Neuronal stem cell (in vitro differentiated cells): ENCODE results near the gene NUP58.

ENCODE experiments used
- DNase-seq: peaks from one replicate; pipeline ENCODE4 v3.0.0-alpha.2; 2013; ENCODE audit warnings: low spot score
- H2AFZ ChIP-seq: one replicate; pipeline ENCODE4 v1.6.1; 2013; ENCODE audit warnings: mild to moderate bottlenecking, low read length, inconsistent platforms
- H2AK5ac ChIP-seq: 2 replicates; pipeline ENCODE4 v1.6.1; 2013; ENCODE audit warnings: low read depth, mild to moderate bottlenecking, inconsistent platforms, low read length, moderate library complexity, mixed read lengths
- H2BK120ac ChIP-seq: 2 replicates; pipeline ENCODE4 v1.6.1; 2013; ENCODE audit warnings: low read depth, mild to moderate bottlenecking, inconsistent platforms, low read length, moderate library complexity, mixed read lengths
- H2BK12ac ChIP-seq: one replicate; pipeline ENCODE4 v1.6.1; 2013; ENCODE audit warnings: low read length, inconsistent platforms
- H2BK15ac ChIP-seq: 2 replicates; pipeline ENCODE4 v1.6.1; 2013; ENCODE audit warnings: mild to moderate bottlenecking, low read length, inconsistent platforms, mixed read lengths
- H2BK5ac ChIP-seq: one replicate; pipeline ENCODE4 v1.6.1; 2013; ENCODE audit warnings: inconsistent platforms, mild to moderate bottlenecking, low read length, moderate library complexity
- H3K14ac ChIP-seq: one replicate; pipeline ENCODE4 v1.6.1; 2013; ENCODE audit warnings: low read length, inconsistent platforms
- H3K18ac ChIP-seq: 2 replicates; pipeline ENCODE4 v1.6.1; 2013; ENCODE audit warnings: low read length, inconsistent platforms
- H3K23ac ChIP-seq: 2 replicates; pipeline ENCODE4 v1.6.1; 2013; ENCODE audit warnings: low read depth, mild to moderate bottlenecking, mixed read lengths, low read length, inconsistent platforms; ENCODE audit not compliant: poor library complexity
- H3K27ac ChIP-seq: replicated peaks from 3 replicates; pipeline ENCODE4 v1.5.1; 2013; ENCODE audit warnings: low read length, inconsistent platforms
- H3K27me3 ChIP-seq, 3 experiments: 2 replicates each; pipeline ENCODE4 v1.6.1; 2013; ENCODE audit warnings: low read length in 3 of 3, mild to moderate bottlenecking in 2 of 3, inconsistent platforms in 1 of 3, low read depth in 1 of 3, mixed read lengths in 1 of 3, moderate library complexity in 1 of 3; ENCODE audit not compliant: control insufficient read depth in 3 of 3, insufficient read depth in 3 of 3
- H3K36me3 ChIP-seq, 2 donors: replicated peaks in 1 of 2; 2 replicates each; pipeline ENCODE4 v1.6.1; 2013; ENCODE audit warnings: low read length in 2 of 2; ENCODE audit not compliant: control insufficient read depth in 2 of 2, insufficient read depth in 2 of 2
- H3K4ac ChIP-seq: 2 replicates; pipeline ENCODE4 v1.6.1; 2013; ENCODE audit warnings: inconsistent platforms, mild to moderate bottlenecking, low read length, moderate library complexity
- H3K4me1 ChIP-seq, 2 donors: 1 replicate in 1 of 2; 2 replicates in 1 of 2; pipeline ENCODE4 v1.6.1; 2013; ENCODE audit warnings: low read length in 2 of 2, low read depth in 1 of 2; ENCODE audit not compliant: control insufficient read depth in 2 of 2, insufficient read depth in 1 of 2
- H3K4me2 ChIP-seq: one replicate; pipeline ENCODE4 v1.6.1; 2013; ENCODE audit warnings: mild to moderate bottlenecking, low read length, inconsistent platforms; ENCODE audit not compliant: insufficient read depth, poor library complexity, severe bottlenecking
- H3K4me3 ChIP-seq, 2 donors: 2 replicates each; pipeline ENCODE4 v1.5.1; 2013; ENCODE audit warnings: low read length in 2 of 2, mild to moderate bottlenecking in 2 of 2, inconsistent platforms in 1 of 2, moderate library complexity in 1 of 2
- H3K79me1 ChIP-seq: one replicate; pipeline ENCODE4 v1.6.1; 2013; ENCODE audit warnings: low read depth, mild to moderate bottlenecking, inconsistent platforms, low read length, moderate library complexity
- H3K9ac ChIP-seq: one replicate; pipeline ENCODE4 v1.6.1; 2013; ENCODE audit warnings: mild to moderate bottlenecking, low read depth, low read length, inconsistent platforms; ENCODE audit not compliant: poor library complexity
- H3K9me3 ChIP-seq, 2 donors: replicated peaks in 1 of 2; 2 replicates each; pipeline versions ENCODE3 to v1.6.1; 2013; ENCODE audit warnings: low read length in 2 of 2, mild to moderate bottlenecking in 2 of 2, inconsistent platforms in 1 of 2, low read depth in 1 of 2, mixed read lengths in 1 of 2, moderate library complexity in 1 of 2; ENCODE audit not compliant: control insufficient read depth in 2 of 2, insufficient read depth in 1 of 2
- H4K8ac ChIP-seq: one replicate; pipeline ENCODE4 v1.6.1; 2013; ENCODE audit warnings: low read depth, mild to moderate bottlenecking, inconsistent platforms, low read length, moderate library complexity
- H4K91ac ChIP-seq: one replicate; pipeline ENCODE4 v1.6.1; 2013; ENCODE audit warnings: low read length, low read depth, mild to moderate bottlenecking, inconsistent platforms; ENCODE audit not compliant: poor library complexity
- WGBS, 2 donors: extraction: QIAGEN DNeasy Blood & Tissue Kit; methylation state at CpG; one replicate each; pipeline ENCODE4 v1.1.7; 2013; ENCODE audit warnings: missing lambda C conversion rate in 2 of 2, mixed read lengths in 1 of 2; ENCODE audit not compliant: insufficient read length in 2 of 2, insufficient replicate concordance in 1 of 2; ENCODE audit errors: extremely low coverage in 2 of 2; 5-methylcytosine and 5-hydroxymethylcytosine counted together

The NUP58 gene

DNA sequence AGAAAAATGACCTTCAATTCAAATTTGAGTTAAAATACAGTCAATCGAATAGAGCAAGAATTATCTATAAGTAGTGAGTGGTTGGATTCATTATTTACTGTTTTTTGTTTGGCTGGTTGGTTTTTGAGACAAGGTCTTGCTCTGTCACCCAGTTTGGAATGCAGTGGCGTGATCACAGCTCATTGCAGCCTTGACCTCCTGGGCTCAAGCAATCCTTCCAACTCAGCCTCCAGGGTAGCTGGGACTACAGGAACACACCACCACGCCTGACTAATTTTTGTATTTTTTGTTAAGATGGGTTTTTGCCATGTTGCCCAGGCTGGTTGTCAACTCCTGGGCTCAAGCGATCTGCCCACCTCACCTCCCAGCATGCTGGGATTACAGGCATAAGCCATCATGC lies 39.2 kb upstream of the NUP58 start:
- Histone ChIP-seq H2BK120ac (no peak overlapping the region), H2BK12ac (no peak overlapping the region), H3K4ac (no peak overlapping the region), H3K36me3 (peaks cover 7 to 87% of the 10 kb centered on the region in 2 donors), H3K4me2 (no peak overlapping the region), H3K27ac (no peak overlapping the region), H3K23ac (no peak overlapping the region), H3K79me1 (no peaks in the 10 kb centered on the region), H3K9me3 (no peaks in the 10 kb centered on the region), H4K8ac (no peak overlapping the region), H4K91ac (no peak overlapping the region), H3K14ac (no peak overlapping the region), H3K27me3 (no peaks in the 10 kb centered on the region), H3K18ac (no peak overlapping the region), H2AK5ac (no peak overlapping the region), H2BK5ac (no peak overlapping the region), H3K4me1 (no peaks in the 10 kb centered on the region), H3K4me3 (no peak overlapping the region), H3K9ac (no peak overlapping the region), H2AFZ (no peak overlapping the region), H2BK15ac (no peak overlapping the region)
- no CpG with 5 or more reads among the region's 4 CpGs for WGBS, 2 donors
- no peak for DNase-seq

DNA sequence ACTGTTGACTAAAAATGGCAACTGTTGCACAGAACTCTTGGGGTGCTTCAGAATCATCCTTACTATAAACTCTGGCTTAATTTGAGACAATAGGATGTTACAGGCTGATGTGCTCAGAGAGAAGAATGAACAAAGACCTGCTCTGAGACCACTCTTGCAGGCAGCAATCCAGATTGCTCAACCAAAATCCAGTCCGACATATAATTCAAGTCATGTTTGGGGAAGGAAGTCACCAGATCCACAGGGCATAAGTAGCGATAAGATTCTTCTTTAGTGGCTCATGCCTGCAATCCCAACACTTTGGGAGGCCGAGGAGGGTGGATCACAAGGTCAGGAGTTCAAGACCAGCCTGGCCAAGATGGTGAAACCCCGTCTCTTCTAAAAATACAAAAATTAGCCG lies 34.7 kb upstream of the NUP58 start:
- DNase-seq: no peak
- H3K23ac ChIP-seq: no peak overlapping the region
- H2BK12ac ChIP-seq: no peak overlapping the region
- H3K4me3 ChIP-seq: no peak overlapping the region
- H2BK15ac ChIP-seq: no peak overlapping the region
- H2AK5ac ChIP-seq: no peak overlapping the region
- H2BK5ac ChIP-seq: no peak overlapping the region
- no peak overlapping the region for H3K27ac ChIP-seq
- H3K9ac ChIP-seq: no peak overlapping the region
- H4K8ac ChIP-seq: no peak overlapping the region
- no peaks in the 10 kb centered on the region for H3K79me1 ChIP-seq
- H3K18ac ChIP-seq: no peak overlapping the region
- H3K9me3 ChIP-seq: peaks cover 0 to 2% of the 10 kb centered on the region in 2 donors
- no peak overlapping the region for H3K14ac ChIP-seq
- H3K4ac ChIP-seq: no peak overlapping the region
- no peak overlapping the region for H2AFZ ChIP-seq
- peaks cover 7 to 68% of the 10 kb centered on the region in 2 donors for H3K36me3 ChIP-seq
- no peak overlapping the region for H4K91ac ChIP-seq
- H3K27me3 ChIP-seq: no peaks in the 10 kb centered on the region
- no peak overlapping the region for H2BK120ac ChIP-seq
- H3K4me2 ChIP-seq: no peak overlapping the region
- H3K4me1 ChIP-seq: peaks cover 0 to 4% of the 10 kb centered on the region in 2 donors
- no CpG with 5 or more reads among the region's 5 CpGs for WGBS, 2 donors

DNA sequence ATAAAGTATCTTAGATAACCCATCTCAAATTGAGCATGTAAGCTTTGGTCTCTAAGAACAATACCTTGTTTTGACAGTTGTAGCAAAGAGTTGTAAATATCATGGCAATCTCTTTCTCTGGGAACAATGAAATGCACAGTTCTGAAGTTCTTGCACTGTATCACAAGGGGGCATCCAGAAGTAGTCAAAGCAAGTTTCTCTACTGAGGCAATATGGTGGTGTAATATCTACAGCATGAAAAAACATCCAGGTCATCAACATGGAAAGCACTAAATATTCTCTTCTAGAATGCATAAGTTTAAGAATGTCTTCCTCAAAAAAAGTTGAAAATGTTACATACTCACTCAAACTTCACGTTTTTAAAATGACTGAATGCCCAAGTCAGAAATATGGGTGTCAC lies 33.7 kb upstream of the NUP58 start:
- no peaks in the 10 kb centered on the region for H3K27me3 ChIP-seq
- no peak overlapping the region for H2BK5ac ChIP-seq
- no peak overlapping the region for H3K14ac ChIP-seq
- no peak overlapping the region for H2BK12ac ChIP-seq
- no peak overlapping the region for H3K4ac ChIP-seq
- H3K4me1 ChIP-seq: peaks cover 0 to 4% of the 10 kb centered on the region in 2 donors
- no peak overlapping the region for H3K23ac ChIP-seq
- no peak overlapping the region for H4K91ac ChIP-seq
- H3K9ac ChIP-seq: no peak overlapping the region
- peaks cover 8 to 68% of the 10 kb centered on the region in 2 donors for H3K36me3 ChIP-seq
- no peak overlapping the region for H2AK5ac ChIP-seq
- H4K8ac ChIP-seq: no peak overlapping the region
- H2BK120ac ChIP-seq: no peak overlapping the region
- H3K18ac ChIP-seq: no peak overlapping the region
- no peaks in the 10 kb centered on the region for H3K79me1 ChIP-seq
- H3K27ac ChIP-seq: no peak overlapping the region
- no peak overlapping the region for H2BK15ac ChIP-seq
- no peak overlapping the region for H3K4me2 ChIP-seq
- H3K9me3 ChIP-seq: peaks cover 0 to 2% of the 10 kb centered on the region in 2 donors
- WGBS, 2 donors: no CpG with 5 or more reads among the region's 1 CpG
- DNase-seq: no peak
- H2AFZ ChIP-seq: no peak overlapping the region
- H3K4me3 ChIP-seq: no peak overlapping the region

DNA sequence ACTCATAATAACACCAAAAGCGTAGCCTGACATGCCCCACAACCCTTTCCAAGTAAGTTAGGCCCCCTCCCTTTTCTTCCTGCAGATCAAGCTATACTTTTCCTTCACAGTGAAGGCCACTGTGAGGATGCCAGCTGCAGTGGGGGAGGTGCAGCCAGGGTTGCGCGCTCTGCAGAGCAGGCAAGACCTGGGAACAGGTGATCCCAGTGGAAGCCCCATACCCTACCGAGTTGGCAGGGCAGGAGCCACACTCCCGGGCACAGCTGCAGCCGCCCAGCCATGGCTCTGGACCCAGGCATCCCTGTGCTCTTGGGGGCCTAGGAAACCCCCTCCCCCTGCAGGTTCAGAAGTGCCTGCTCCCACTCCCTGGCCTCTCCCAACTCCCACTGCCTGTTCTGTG lies 32.9 kb upstream of the NUP58 start:
- no CpG with 5 or more reads among the region's 6 CpGs for WGBS, 2 donors
- H3K14ac ChIP-seq: peak overlapping the region; percentile 94
- no peak overlapping the region for H4K8ac ChIP-seq
- no peaks in the 10 kb centered on the region for H3K27me3 ChIP-seq
- no peak overlapping the region for H3K4me3 ChIP-seq
- peak overlapping the region; percentile 60 for H3K9ac ChIP-seq
- no peak overlapping the region for H2BK12ac ChIP-seq
- H3K36me3 ChIP-seq: peaks cover 6 to 68% of the 10 kb centered on the region in 2 donors
- no peak overlapping the region for H2BK120ac ChIP-seq
- H2AFZ ChIP-seq: no peak overlapping the region
- peak overlapping the region; percentile 43 for H3K23ac ChIP-seq
- no peak overlapping the region for H3K4me2 ChIP-seq
- no peak for DNase-seq
- no peak overlapping the region for H2BK5ac ChIP-seq
- peak overlapping the region; percentile 28 for H3K18ac ChIP-seq
- H3K79me1 ChIP-seq: no peaks in the 10 kb centered on the region
- H2AK5ac ChIP-seq: no peak overlapping the region
- no peak overlapping the region for H2BK15ac ChIP-seq
- no peak overlapping the region for H3K4ac ChIP-seq
- no peak overlapping the region for H3K27ac ChIP-seq
- H4K91ac ChIP-seq: no peak overlapping the region
- H3K4me1 ChIP-seq: peaks cover 0 to 4% of the 10 kb centered on the region in 2 donors
- peaks cover 0 to 2% of the 10 kb centered on the region in 2 donors for H3K9me3 ChIP-seq
